Coronary artery (tissue), 2 donors: Measurements from ENCODE around the gene HOXB2.
A peak's percentile ranks its signal among the peaks of the same experiment; 100 is the strongest.

Experiments
- DNase-seq: peaks from one replicate; pipeline ENCODE4 v3.0.0-alpha.2; 2017; ENCODE audit warnings: low spot score
- H3K27ac ChIP-seq, 2 donors: fragments of 200-600 bp; sonication (generic); one replicate each; pipeline ENCODE4 v1.5.1; 2016 to 2019
- H3K4me3 ChIP-seq: fragments of 200-600 bp; sonication (generic); 2 replicates; pipeline ENCODE4 v1.5.1; 2016; ENCODE audit warnings: mild to moderate bottlenecking, moderate library complexity
- CTCF ChIP-seq: fragments of 200-600 bp; sonication (generic); IDR thresholded peaks from one replicate; pipeline ENCODE4 v1.5.1; 2019; ENCODE audit warnings: antibody characterized with exemption

Gene HOXB2

GRCh38 chr17:48565022-48565554, 20.2 kb upstream of the HOXB2 start:
- DNase-seq, result no peak
- no peak for TF ChIP-seq CTCF
- no peak overlapping the region for H3K27ac ChIP-seq
- peak overlapping the region; percentile 74 for H3K4me3 ChIP-seq

DNA sequence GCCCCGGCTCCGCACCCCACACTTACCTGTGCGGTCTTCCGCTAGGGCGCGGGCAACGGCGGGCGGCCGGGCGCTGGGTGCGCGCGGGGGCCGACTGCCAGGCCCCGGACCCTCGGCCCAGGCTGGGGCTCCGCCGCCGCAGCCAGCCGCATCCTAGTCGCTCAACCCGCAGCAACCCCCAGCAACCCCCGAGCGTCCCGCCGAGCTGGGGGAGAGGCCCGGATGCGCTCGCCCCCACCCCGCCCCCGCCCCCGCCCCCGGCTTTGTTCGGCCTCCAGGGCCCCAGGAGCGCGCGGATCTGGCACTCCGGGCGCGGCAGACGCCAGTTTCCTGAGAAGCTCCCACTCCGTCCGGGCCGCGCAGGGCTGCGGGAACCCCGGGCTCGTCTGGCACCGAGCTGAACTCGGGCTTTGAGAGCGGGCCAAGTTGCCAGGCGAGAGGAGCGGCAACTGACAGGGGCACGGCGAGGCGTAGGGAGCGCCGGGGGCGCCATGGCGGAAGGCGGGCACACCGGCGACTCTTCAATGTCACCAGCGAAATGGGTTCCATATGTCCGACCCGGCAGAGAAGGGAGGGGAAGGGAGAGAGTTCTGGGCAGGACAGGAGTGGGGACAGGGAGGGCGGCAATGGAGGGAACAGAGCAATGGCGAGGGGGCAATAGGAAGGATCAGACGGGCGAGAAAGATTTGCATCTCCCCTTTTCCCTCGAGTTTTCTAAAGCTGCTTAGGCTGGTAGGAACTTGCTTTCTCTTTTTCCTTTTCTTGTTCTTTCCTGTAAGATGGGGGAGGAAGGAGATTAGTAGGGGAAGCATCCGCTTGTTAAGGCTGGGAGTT, 19.5 kb upstream of the HOXB2 start:
- TF ChIP-seq CTCF, result no peak
- peak overlapping the region; percentile 34 to 60 for H3K27ac ChIP-seq
- peak overlapping the region; percentile 74 for H3K4me3 ChIP-seq
- DNase-seq, result no peak

GRCh38 chr17:48563867-48564187, 18.9 kb upstream of the HOXB2 start:
- peak overlapping the region; percentile 74 for H3K4me3 ChIP-seq
- no peak for TF ChIP-seq CTCF
- no peak for DNase-seq

DNA sequence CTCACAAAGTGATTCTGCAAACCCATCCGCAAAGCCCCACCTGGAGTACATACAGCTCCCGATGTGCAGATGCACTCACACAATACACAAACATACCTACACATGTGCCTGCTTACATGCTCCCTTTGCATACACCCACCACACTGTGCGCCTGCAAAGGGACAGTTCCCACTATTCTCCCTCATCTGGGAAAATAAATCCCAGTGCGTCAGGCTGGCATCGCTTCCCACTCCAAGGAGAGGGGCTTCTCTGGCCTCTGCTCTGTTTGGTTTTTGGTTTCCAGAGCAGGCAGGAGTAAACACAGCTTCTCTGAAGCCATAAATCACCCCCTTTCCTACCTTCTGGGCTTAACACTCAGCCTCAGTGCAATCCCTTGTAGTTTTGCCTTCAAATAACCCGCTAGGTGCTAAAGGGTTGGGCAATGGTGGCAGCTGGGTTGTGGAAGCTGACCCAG, 18.5 kb upstream of the HOXB2 start:
- TF ChIP-seq CTCF, result no peak
- DNase-seq, result no peak
- Histone ChIP-seq H3K27ac (peak overlapping the region in 1 of 2 donors; percentile 60), H3K4me3 (peak overlapping the region; percentile 74)

More at GRCh38 chr17:48563867-48564187, 18.9 kb upstream of the HOXB2 start:
- H3K27ac ChIP-seq, result peak overlapping the region; percentile 34 to 60

DNA sequence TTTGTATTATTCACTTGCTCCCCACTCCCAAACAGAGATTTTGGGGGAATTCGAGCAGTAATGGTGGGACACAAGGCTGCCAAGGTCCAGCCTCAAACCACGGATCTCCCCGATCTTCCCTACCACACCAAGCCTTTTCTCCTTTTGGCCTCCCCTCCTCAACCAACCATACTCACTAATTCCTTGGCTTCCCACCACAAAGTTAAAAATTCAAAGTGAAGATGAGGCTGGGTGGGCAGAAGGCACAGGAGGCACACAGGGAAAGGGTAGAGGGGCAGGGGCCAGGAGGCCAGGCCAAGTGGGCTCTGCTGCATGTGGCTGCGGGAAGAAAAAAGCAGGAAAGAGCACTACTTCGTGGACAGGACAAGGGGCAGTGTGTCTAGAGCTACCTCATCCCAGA, 18.0 kb upstream of the HOXB2 start:
- TF ChIP-seq CTCF, result no peak
- H3K27ac ChIP-seq, result peak overlapping the region in 1 of 2 donors; percentile 60
- H3K4me3 ChIP-seq, result peak overlapping the region; percentile 74
- no peak for DNase-seq

GRCh38 chr17:48561884-48562810, 17.2 kb upstream of the HOXB2 start:
- H3K4me3 ChIP-seq, result peak overlapping the region; percentile 1
- DNase-seq, result no peak
- no peak for TF ChIP-seq CTCF
- H3K27ac ChIP-seq, result peak overlapping the region in 1 of 2 donors; percentile 26
